NB4 (cell line): ENCODE measurements around the gene ZFYVE28.

Experiments used
- DNase-seq: peaks from one replicate; pipeline ENCODE4 v3.0.0; 2010; ENCODE audit warnings: low read depth
- H3K4me3 ChIP-seq: one replicate; pipeline ENCODE4 v1.5.1; 2011; ENCODE audit warnings: mild to moderate bottlenecking, low read depth, low read length, moderate library complexity
- CTCF ChIP-seq: IDR thresholded peaks from one replicate; pipeline ENCODE4 v1.5.1; 2012; ENCODE audit warnings: low read depth, low read length
- MYC ChIP-seq: IDR thresholded peaks from 2 replicates; pipeline ENCODE4 v1.6.1; 2011; ENCODE audit warnings: low read depth, low read length
- POLR2A ChIP-seq: IDR thresholded peaks from 2 replicates; pipeline ENCODE4 v1.6.1; 2011; ENCODE audit warnings: mild to moderate bottlenecking; ENCODE audit not compliant: insufficient read length; ENCODE audit errors: extremely low read depth
- TF ChIP-seq, protein P1 (sequence below): IDR thresholded peaks from 2 replicates; pipeline ENCODE4 v1.6.1; 2011; ENCODE audit warnings: low read depth, low read length

Gene ZFYVE28

GRCh38 chr4:2399216-2399615 is 19.2 kb downstream of the ZFYVE28 start:
- no peak for DNase-seq
- no peak overlapping the region for H3K4me3 ChIP-seq
- TF ChIP-seq, protein P1, sequence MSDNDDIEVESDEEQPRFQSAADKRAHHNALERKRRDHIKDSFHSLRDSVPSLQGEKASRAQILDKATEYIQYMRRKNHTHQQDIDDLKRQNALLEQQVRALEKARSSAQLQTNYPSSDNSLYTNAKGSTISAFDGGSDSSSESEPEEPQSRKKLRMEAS: no peak
- TF ChIP-seq POLR2A: no peak
- no peak for TF ChIP-seq MYC
- TF ChIP-seq CTCF: no peak

DNA sequence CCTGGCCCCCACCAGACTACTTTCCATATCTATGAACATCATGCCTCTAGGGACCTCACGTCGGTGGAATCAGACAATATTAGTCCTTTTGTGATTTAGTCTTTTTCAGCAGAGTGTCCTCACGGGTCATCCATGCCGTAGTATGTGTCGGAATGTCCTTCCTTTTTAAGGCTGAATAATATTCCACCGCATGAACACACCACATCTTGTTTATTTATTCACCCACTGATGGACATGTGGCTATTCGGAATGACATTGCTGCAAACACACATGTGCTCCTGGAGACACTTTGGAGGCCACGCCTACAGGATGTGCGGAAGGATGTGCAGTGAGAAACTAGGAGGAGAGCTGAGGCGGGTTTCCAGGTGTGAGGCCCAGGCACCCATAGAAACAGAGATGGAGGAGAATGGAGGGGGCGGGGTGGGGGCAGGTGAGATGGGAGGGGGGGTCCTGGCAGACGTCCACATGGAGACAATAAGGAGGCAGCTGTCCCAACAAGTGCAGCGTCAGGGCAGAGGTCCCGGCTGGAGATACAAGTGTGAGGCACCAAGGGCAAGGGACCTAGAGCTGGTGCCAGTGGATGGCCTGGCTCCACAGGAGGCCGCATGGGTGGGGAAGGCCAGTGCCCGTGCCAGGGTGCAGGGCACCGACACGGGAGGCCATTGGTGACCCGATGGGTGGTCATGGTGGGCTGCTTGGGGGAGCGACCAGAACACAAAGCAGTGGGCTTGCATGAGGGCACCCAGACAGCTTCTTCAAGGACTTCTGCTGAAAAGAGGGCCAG is 20.7 kb downstream of the ZFYVE28 start:
- DNase-seq: no peak
- TF ChIP-seq POLR2A: no peak
- TF ChIP-seq, protein P1: no peak
- TF ChIP-seq MYC: no peak
- TF ChIP-seq CTCF: no peak
- no peak overlapping the region for H3K4me3 ChIP-seq

DNA sequence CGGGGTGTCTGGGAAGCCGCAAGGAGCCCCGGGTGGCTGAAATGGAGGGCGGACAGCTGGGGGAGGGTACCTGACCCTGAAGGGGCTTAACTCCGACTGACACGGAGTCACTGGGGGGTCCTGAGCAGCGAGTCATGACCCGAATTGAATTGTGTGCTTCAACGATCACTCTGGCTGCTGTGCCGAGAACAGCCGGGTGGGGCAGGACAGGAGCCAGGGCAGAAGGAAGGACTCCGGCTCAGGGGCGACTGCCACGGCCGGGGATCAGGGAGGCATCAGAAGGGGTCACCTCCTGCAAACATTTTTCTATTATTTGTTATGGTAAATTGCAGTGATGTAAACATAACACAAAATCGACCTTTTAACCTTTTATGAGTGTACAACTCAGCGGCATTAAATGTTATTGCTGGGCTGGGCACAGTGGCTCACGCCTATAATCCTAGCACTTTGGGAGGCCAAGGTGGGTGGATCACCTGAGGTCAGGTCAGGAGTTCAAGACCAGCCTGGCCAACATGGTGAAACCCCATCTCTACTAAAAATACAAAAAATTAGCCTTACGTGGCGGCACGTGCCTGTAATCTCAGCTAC is 21.6 kb downstream of the ZFYVE28 start:
- TF ChIP-seq POLR2A (no peak), CTCF (no peak), MYC (no peak)
- TF ChIP-seq, protein P1: no peak
- H3K4me3 ChIP-seq: no peak overlapping the region
- no peak for DNase-seq

- H3K4me3 ChIP-seq: no peak overlapping the region
- TF ChIP-seq, protein P1: no peak
- TF ChIP-seq CTCF: no peak
- TF ChIP-seq MYC: no peak
- TF ChIP-seq POLR2A: no peak
- DNase-seq: no peak
Observed at GRCh38 chr4:2395584-2395983, 22.9 kb downstream of the ZFYVE28 start.

- DNase-seq: no peak
- TF ChIP-seq MYC (no peak), POLR2A (no peak), CTCF (no peak)
- TF ChIP-seq, protein P1: no peak
Observed at GRCh38 chr4:2395038-2395437, 23.4 kb downstream of the ZFYVE28 start.

More at GRCh38 chr4:2395038-2395437, 23.4 kb downstream of the ZFYVE28 start:
- H3K4me3 ChIP-seq: no peak overlapping the region
